GM06990 (cell line): Measurements from ENCODE around the gene HSF2.
A peak's percentile ranks its signal among the peaks of the same experiment; 100 is the strongest.

Experiments used
- DNase-seq: peaks from one replicate; pipeline ENCODE4 v3.0.0-alpha.2; 2011; ENCODE audit not compliant: insufficient read length; ENCODE audit errors: extremely low read depth
- H3K27me3 ChIP-seq: replicated peaks from 2 replicates; pipeline ENCODE4 v1.6.0; 2011; ENCODE audit warnings: low read length; ENCODE audit not compliant: control insufficient read depth, insufficient read depth
- H3K36me3 ChIP-seq: 2 replicates; pipeline ENCODE4 v1.5.1; 2011; ENCODE audit warnings: low read length; ENCODE audit not compliant: control insufficient read depth, insufficient read depth
- H3K4me3 ChIP-seq: replicated peaks from 2 replicates; pipeline ENCODE4 v1.5.1; 2011; ENCODE audit warnings: low read depth, mild to moderate bottlenecking, control low read depth, low read length
- TF ChIP-seq, protein P1 (sequence below): IDR thresholded peaks from 2 replicates; pipeline ENCODE4 v1.5.1; 2011; ENCODE audit warnings: low read length, control low read depth, mild to moderate bottlenecking, inconsistent platforms; ENCODE audit not compliant: insufficient read depth, poor library complexity, severe bottlenecking

The HSF2 gene

GRCh38 chr6:122393351-122393896 lies 6.0 kb upstream of the HSF2 start:
- Histone ChIP-seq H3K36me3 (no peaks in the 10 kb centered on the region), H3K27me3 (no peaks in the 10 kb centered on the region), H3K4me3 (no peak overlapping the region)
- TF ChIP-seq, protein P1, sequence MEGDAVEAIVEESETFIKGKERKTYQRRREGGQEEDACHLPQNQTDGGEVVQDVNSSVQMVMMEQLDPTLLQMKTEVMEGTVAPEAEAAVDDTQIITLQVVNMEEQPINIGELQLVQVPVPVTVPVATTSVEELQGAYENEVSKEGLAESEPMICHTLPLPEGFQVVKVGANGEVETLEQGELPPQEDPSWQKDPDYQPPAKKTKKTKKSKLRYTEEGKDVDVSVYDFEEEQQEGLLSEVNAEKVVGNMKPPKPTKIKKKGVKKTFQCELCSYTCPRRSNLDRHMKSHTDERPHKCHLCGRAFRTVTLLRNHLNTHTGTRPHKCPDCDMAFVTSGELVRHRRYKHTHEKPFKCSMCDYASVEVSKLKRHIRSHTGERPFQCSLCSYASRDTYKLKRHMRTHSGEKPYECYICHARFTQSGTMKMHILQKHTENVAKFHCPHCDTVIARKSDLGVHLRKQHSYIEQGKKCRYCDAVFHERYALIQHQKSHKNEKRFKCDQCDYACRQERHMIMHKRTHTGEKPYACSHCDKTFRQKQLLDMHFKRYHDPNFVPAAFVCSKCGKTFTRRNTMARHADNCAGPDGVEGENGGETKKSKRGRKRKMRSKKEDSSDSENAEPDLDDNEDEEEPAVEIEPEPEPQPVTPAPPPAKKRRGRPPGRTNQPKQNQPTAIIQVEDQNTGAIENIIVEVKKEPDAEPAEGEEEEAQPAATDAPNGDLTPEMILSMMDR: no peak
- DNase-seq: no peak

GRCh38 chr6:122394016-122394415 lies 5.4 kb upstream of the HSF2 start:
- TF ChIP-seq, protein P1: no peak
- DNase-seq: no peak
- no peaks in the 10 kb centered on the region for H3K36me3 ChIP-seq
- H3K4me3 ChIP-seq: no peak overlapping the region
- no peaks in the 10 kb centered on the region for H3K27me3 ChIP-seq

DNA sequence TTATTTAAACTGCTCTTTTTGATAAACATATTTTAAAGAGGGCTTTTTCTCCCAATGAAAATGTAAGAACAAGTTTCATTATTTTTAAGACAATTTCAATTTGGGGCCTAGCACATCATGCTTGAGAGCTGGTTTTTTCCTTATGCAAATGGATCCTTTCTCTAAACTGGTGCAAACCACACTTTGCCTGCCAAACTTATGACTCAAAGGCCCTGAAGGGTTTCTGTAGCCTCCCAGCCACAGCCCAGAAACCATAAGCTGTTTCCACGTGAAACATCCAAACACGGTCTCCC lies 451 bp upstream of the HSF2 start:
- H3K4me3 ChIP-seq: peak overlapping the region; percentile 50

DNA sequence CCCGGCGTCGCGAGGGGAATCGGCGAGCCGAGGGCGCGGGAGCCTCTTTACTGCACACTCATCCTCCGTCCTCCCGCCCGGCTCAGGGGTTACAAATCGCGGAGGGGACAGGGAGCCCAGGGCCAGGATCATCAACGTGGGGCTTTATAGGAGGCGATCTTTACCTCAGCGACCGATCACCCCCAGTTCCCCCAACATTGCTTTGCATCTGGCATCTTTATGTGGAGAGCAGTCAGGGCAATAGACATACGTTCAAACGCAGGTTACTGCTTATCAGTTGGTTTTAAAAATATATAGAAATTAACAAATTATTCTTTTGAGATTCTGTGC lies 634 bp downstream of the HSF2 start:
- Histone ChIP-seq H3K27me3 (no peaks in the 10 kb centered on the region), H3K36me3 (no peaks in the 10 kb centered on the region), H3K4me3 (peak overlapping the region; percentile 96)
- TF ChIP-seq, protein P1: no peak
- no peak for DNase-seq

More for the DNA sequence above, 451 bp upstream of the HSF2 start:
- H3K36me3 ChIP-seq: no peaks in the 10 kb centered on the region
- TF ChIP-seq, protein P1: no peak
- H3K27me3 ChIP-seq: no peaks in the 10 kb centered on the region
- no peak for DNase-seq

DNA sequence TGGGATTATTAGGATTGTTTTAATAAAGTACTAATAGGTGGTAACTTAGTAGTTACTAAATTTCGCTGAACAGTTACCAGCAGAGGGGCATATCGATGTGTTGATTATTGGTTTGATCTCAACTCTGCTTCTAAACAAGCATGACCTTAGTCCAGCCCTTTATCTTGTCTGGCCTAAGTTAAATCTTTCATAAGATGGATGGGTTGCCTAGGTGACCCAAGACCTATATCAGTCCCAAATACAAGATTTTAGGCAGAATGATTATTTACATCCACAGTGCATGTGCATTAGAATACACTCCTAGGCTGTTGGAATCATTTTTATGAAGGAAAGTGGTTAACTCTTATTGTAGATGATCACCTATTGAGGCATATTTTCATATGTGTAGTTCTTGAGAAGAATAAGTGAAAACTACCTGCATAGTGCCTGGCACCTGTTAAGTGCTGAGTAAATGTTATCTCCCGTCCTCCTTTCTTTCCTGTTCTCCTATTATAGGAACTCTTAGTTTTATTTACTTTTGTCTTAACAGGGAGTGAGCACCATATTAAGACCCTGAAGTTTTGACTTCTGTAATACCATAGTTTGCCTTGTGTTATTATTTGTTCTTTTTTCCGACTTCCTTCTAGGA lies 1.1 kb downstream of the HSF2 start:
- peak; percentile 3 for DNase-seq
- Histone ChIP-seq H3K27me3 (no peaks in the 10 kb centered on the region), H3K4me3 (peak overlapping the region; percentile 96), H3K36me3 (no peaks in the 10 kb centered on the region)
- TF ChIP-seq, protein P1: no peak

GRCh38 chr6:122401104-122401503 lies 1.7 kb downstream of the HSF2 start:
- TF ChIP-seq, protein P1: no peak

More at GRCh38 chr6:122401104-122401503, 1.7 kb downstream of the HSF2 start:
- H3K4me3 ChIP-seq: peak overlapping the region; percentile 96; the same call in 1 of the 2 replicates
- H3K36me3 ChIP-seq: no peaks in the 10 kb centered on the region
- no peak for DNase-seq
- no peaks in the 10 kb centered on the region for H3K27me3 ChIP-seq
